Measurements from ENCODE around the gene TRPV4. TPM values are rescaled to one million over a fixed set of nuclear protein-coding genes. Genes with fewer than 3 reads are reported as not detected.

The TRPV4 gene
- total and polyA plus RNA-seq, 2 donors (not counting 3 experiments of a cell fraction or from before 2014, with no cell fraction given): 8.8 to 22.3 TPM

DNA sequence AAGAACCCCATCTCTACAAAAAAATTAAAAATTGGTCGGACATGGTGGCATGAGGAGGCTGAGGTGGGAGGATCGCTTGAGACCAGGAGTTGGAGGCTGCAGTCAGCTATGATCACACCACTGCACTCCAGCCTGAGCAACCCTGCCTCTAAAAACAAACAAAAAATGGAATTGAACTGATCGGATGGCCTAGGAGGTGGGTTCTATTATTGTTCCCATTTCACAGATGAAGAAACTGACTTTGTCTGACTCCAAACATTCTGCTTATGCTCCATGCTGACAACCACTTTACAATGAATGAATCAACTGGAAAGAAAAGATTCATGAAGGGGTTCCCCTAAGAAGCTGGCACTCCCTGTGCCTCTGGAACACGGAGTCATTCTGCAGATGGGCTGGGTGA, 47.3 kb downstream of the TRPV4 start:
- no peak overlapping the region for H3K4me2 ChIP-seq (ENCODE audit: insufficient read depth, low read length)
- H4K20me1 ChIP-seq (replicated peaks; ENCODE audit: control insufficient read depth, extremely low read depth, insufficient read depth, low read length): no peaks in the 10 kb centered on the region
- H3K27ac ChIP-seq (ENCODE audit: insufficient read depth, low read depth, low read length): no peak overlapping the region
- H3K79me2 ChIP-seq (ENCODE audit: control insufficient read depth, insufficient read depth, low read length): no peaks in the 10 kb centered on the region
- peaks cover 0 to 12% of the 10 kb centered on the region in 2 experiments for H3K36me3 ChIP-seq (ENCODE audit: control insufficient read depth in 2 of 2, extremely low read depth in 1 of 2, insufficient read depth in 2 of 2, low read length in 2 of 2)
- H3K4me3 ChIP-seq (replicated peaks in 1 of 3; ENCODE audit: insufficient read depth in 1 of 3, low read depth in 1 of 3, low read length in 3 of 3): no peak overlapping the region
- no peak overlapping the region for H3K9ac ChIP-seq (replicated peaks; ENCODE audit: extremely low read depth, insufficient read depth, low read length)
- no peak overlapping the region for H2AFZ ChIP-seq (ENCODE audit: low read depth, low read length)
- ChIA-PET CTCF (interaction anchor here (1.6 kb wide), 1 partner anchor 11 kb away, joined by 5 read pairs; no protein-coding TSS in a partner anchor), POLR2A (interaction anchor here (0.7 kb wide), 1 partner anchor 227 kb away, joined by 3 read pairs; no protein-coding TSS in a partner anchor)
- no peaks in the 10 kb centered on the region for H3K9me1 ChIP-seq (replicated peaks; ENCODE audit: control insufficient read depth, extremely low read depth, insufficient read depth, low read length)
- DNase-seq (ENCODE audit: low read depth, low spot score): no peak
- no peaks in the 10 kb centered on the region for H3K27me3 ChIP-seq (ENCODE audit: control insufficient read depth in 2 of 2, insufficient read depth in 2 of 2, low read length in 2 of 2)
- intact Hi-C loops (cut with micrococcal nuclease): no loop called here
- FAIRE-seq: no peak
- BruUV-seq (replicated peaks): no TSS peak
- H3K9me3 ChIP-seq (replicated peaks; ENCODE audit: control insufficient read depth, insufficient read depth, low read length): no peaks in the 10 kb centered on the region
- TF ChIP-seq FOS (IDR thresholded peaks at IDR 0.05; ENCODE audit: borderline replicate concordance, insufficient read depth, low read length) (no peak), JUN (IDR thresholded peaks at IDR 0.05; ENCODE audit: borderline replicate concordance, insufficient read depth, insufficient read length, low read depth) (no peak), POLR2AphosphoS5 (IDR thresholded peaks at IDR 0.05; ENCODE audit: insufficient read depth, low read depth, low read length) (no peak), POLR2A (IDR thresholded peaks at IDR 0.05; ENCODE audit: low read depth, low read length) (no peak), EZH2 (IDR thresholded peaks at IDR 0.05; ENCODE audit: borderline replicate concordance, low read depth, low read length, severe bottlenecking) (no peak)
- TF ChIP-seq, protein P1, sequence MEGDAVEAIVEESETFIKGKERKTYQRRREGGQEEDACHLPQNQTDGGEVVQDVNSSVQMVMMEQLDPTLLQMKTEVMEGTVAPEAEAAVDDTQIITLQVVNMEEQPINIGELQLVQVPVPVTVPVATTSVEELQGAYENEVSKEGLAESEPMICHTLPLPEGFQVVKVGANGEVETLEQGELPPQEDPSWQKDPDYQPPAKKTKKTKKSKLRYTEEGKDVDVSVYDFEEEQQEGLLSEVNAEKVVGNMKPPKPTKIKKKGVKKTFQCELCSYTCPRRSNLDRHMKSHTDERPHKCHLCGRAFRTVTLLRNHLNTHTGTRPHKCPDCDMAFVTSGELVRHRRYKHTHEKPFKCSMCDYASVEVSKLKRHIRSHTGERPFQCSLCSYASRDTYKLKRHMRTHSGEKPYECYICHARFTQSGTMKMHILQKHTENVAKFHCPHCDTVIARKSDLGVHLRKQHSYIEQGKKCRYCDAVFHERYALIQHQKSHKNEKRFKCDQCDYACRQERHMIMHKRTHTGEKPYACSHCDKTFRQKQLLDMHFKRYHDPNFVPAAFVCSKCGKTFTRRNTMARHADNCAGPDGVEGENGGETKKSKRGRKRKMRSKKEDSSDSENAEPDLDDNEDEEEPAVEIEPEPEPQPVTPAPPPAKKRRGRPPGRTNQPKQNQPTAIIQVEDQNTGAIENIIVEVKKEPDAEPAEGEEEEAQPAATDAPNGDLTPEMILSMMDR (IDR thresholded peaks at IDR 0.05; ENCODE audit: extremely low read depth in 1 of 2, insufficient read depth in 1 of 2, low read depth in 1 of 2, low read length in 2 of 2): no peak
- TF ChIP-seq, protein P2, sequence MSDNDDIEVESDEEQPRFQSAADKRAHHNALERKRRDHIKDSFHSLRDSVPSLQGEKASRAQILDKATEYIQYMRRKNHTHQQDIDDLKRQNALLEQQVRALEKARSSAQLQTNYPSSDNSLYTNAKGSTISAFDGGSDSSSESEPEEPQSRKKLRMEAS (IDR thresholded peaks at IDR 0.05; ENCODE audit: insufficient read depth, insufficient read length): no peak
- dilution Hi-C loops (cut with MboI; ENCODE audit: extremely low pct_ligation_motif_present, low sequenced_read_pairs): no loop called here
- H3K4me1 ChIP-seq (ENCODE audit: control insufficient read depth, extremely low read depth, insufficient read depth, low read length): no peaks in the 10 kb centered on the region

All from endothelial cell of umbilical vein (primary cell).